Nephron progenitor cell (in vitro differentiated cells): ENCODE data around the gene GPC5.

Experiments
- DNase-seq: peaks from one replicate; pipeline ENCODE4 v3.0.0; 2021
- H3K27ac Mint-ChIP-seq: 2 replicates; pipeline ENCODE4 v1.8.0; 2021; ENCODE audit warnings: mild to moderate bottlenecking, moderate library complexity, mixed read lengths
- H3K27me3 Mint-ChIP-seq: 2 replicates; pipeline ENCODE4 v1.8.0; 2021; ENCODE audit warnings: mild to moderate bottlenecking, low read depth, mixed read lengths; ENCODE audit not compliant: poor library complexity
- H3K36me3 Mint-ChIP-seq: 2 replicates; pipeline ENCODE4 v1.8.0; 2021; ENCODE audit warnings: low read depth, mixed read lengths
- H3K4me1 Mint-ChIP-seq: 2 replicates; pipeline ENCODE4 v1.8.0; 2021; ENCODE audit warnings: mixed read lengths
- H3K4me3 Mint-ChIP-seq: 2 replicates; pipeline ENCODE4 v1.8.0; 2021; ENCODE audit warnings: mild to moderate bottlenecking, moderate library complexity, mixed read lengths
- H3K9me3 Mint-ChIP-seq: 2 replicates; pipeline ENCODE4 v1.8.0; 2021; ENCODE audit warnings: mild to moderate bottlenecking, moderate library complexity, mixed read lengths
- TF ChIP-seq, protein P1 (sequence below): fragments of 200-600 bp; sonication (generic); IDR thresholded peaks from 2 replicates; pipeline ENCODE4 v1.5.0; 2021; ENCODE audit warnings: antibody characterized with exemption

GPC5 gene

DNA sequence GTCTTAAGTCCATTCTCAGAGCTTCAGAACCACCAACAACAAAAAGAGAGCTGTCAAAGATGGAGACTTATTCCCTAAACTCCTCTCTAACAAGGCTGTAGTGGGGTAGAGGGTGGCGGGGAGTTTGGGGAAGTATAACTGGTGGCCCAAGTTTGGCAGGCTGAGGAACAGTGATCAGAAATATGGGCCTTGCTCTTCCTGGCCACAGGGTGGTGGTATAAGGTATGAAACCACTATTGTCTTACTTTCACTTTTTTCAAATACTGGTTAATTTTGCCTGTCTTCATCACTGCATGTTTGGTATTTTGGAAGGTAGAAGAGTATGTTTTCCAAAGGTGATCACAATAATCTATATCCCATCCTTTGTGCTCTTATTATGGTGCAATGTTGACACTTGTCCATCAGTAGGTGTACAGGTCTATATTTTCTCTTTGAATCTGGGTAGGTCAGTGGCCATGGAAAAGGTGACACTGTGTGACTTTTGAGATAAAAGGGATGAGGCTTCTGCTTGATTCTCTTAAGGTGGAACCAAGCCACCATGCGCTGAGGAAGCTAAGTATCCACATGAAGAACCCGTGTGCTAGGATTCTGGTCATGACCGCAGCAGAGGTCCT is 23.2 kb upstream of the GPC5 start:
- Mint-ChIP-seq H3K4me1 (peaks cover 5% of the 10 kb centered on the region), H3K36me3 (no peaks in the 10 kb centered on the region), H3K27ac (no peak overlapping the region), H3K9me3 (no peaks in the 10 kb centered on the region), H3K27me3 (no peaks in the 10 kb centered on the region), H3K4me3 (no peak overlapping the region)
- TF ChIP-seq, protein P1, sequence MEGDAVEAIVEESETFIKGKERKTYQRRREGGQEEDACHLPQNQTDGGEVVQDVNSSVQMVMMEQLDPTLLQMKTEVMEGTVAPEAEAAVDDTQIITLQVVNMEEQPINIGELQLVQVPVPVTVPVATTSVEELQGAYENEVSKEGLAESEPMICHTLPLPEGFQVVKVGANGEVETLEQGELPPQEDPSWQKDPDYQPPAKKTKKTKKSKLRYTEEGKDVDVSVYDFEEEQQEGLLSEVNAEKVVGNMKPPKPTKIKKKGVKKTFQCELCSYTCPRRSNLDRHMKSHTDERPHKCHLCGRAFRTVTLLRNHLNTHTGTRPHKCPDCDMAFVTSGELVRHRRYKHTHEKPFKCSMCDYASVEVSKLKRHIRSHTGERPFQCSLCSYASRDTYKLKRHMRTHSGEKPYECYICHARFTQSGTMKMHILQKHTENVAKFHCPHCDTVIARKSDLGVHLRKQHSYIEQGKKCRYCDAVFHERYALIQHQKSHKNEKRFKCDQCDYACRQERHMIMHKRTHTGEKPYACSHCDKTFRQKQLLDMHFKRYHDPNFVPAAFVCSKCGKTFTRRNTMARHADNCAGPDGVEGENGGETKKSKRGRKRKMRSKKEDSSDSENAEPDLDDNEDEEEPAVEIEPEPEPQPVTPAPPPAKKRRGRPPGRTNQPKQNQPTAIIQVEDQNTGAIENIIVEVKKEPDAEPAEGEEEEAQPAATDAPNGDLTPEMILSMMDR = peak; percentile 45
- DNase-seq = peak; percentile 6

DNA sequence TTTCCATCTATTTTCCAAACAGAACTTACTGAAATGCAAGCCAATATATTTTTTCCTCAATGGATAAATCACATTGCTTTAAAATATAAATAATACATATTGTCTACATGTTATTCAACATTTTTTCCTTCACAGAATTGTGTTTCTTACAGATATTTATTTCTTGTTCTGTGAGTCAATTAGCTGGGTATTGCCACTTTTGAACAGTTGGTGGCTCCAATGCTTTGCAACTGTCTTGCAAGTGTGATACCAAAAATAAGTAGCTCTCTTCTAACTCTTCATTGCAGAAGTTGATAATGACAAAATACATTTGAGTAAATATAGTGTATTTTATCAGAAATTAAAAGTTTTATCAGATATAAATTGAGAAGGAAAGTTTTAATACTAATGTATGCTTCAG is 17.1 kb upstream of the GPC5 start:
- peaks cover 5% of the 10 kb centered on the region for H3K27me3 Mint-ChIP-seq

DNA sequence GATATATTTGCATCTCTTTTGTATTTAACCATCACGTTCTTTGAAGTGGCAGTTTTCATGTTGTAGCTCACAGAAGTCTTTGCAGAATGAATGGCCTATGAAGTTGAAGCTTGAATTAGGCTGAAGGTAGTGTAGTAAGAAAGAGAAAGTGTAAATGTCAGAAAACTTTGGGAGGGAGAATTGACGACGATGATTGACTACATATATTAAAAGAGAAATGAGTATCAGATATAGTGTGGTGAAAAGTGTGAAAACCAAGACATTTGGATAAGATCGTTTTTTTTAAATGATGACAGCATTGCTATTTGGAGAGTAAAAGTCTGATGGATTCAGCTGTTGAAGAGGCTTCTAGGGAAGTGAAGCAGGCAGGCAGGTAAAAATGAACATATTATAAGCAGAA is 14.6 kb upstream of the GPC5 start:
- no peak overlapping the region for H3K4me3 Mint-ChIP-seq
- H3K27me3 Mint-ChIP-seq = peaks cover 5% of the 10 kb centered on the region
- H3K27ac Mint-ChIP-seq = no peak overlapping the region
- no peak for DNase-seq
- H3K36me3 Mint-ChIP-seq = no peaks in the 10 kb centered on the region
- no peaks in the 10 kb centered on the region for H3K9me3 Mint-ChIP-seq
- H3K4me1 Mint-ChIP-seq = no peaks in the 10 kb centered on the region
- TF ChIP-seq, protein P1 = no peak

More for the DNA sequence above, 17.1 kb upstream of the GPC5 start:
- Mint-ChIP-seq H3K4me1 (no peaks in the 10 kb centered on the region), H3K27ac (no peak overlapping the region), H3K4me3 (no peak overlapping the region), H3K9me3 (no peaks in the 10 kb centered on the region), H3K36me3 (no peaks in the 10 kb centered on the region)
- DNase-seq = no peak
- TF ChIP-seq, protein P1 = peak; percentile 49

DNA sequence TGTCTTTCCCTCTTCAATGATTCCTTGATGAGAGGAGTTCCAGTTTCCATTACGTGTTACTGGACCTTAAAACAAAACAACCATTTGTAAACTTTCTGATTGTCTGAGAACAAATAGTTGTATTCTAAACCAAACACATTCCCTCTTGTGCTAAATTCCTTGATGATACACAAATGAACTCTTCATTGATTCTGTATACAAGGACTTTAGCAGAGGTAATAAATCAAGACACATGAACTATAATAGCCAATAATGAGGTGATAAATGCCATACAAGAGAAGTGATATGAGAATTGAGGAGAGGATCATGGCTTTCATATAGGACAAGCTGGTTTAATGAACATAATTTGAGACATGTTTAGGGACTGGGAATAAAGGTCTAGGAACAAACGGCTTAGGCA is 13.5 kb upstream of the GPC5 start:
- no peak for DNase-seq
- peaks cover 5% of the 10 kb centered on the region for H3K27me3 Mint-ChIP-seq
- H3K9me3 Mint-ChIP-seq = no peaks in the 10 kb centered on the region
- TF ChIP-seq, protein P1 = no peak
- H3K4me3 Mint-ChIP-seq = no peak overlapping the region
- no peaks in the 10 kb centered on the region for H3K36me3 Mint-ChIP-seq
- H3K4me1 Mint-ChIP-seq = no peaks in the 10 kb centered on the region
- no peak overlapping the region for H3K27ac Mint-ChIP-seq

DNA sequence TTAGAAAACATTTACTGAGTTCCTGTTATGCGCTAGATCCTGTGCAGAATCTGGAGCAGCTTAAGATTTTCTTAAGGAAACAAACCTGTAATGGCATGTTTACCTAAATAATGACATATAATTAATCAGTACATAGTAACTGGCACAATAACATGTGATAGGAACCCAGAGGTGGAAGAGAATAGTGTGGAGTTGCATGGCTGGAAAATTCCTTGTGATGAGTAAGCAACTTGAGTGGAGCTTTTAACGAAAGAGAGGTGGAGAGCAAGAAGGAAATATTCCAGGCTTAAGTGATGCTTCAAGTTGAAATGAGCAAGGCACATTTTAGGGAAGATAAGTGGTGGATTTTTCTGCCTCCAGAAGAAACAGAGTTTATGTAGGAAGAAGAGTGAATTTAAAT is 9.2 kb upstream of the GPC5 start:
- no peak overlapping the region for H3K27ac Mint-ChIP-seq
- DNase-seq = no peak
- no peak overlapping the region for H3K4me3 Mint-ChIP-seq
- TF ChIP-seq, protein P1 = no peak
- H3K36me3 Mint-ChIP-seq = no peaks in the 10 kb centered on the region
- no peaks in the 10 kb centered on the region for H3K4me1 Mint-ChIP-seq
- peaks cover 10% of the 10 kb centered on the region for H3K27me3 Mint-ChIP-seq
- H3K9me3 Mint-ChIP-seq = no peaks in the 10 kb centered on the region

DNA sequence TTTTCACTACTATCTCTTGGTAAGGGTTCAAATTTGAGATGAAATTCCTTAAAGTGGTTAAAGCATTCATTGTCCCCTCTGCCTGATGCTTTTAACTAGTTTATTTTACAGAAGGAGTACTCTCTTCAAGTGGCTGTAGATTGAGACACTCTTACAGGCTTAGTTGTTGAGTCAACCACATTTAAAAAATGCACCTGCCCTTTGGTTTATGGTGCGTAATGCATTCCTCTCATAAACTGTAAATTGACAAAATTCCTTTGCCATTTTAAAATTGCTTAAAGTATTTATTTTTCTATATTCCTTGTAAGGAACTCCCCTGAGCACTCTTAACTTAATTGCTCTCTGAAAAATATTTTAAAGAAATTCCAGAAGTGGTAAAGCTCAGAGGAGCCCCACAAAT is 826 bp upstream of the GPC5 start:
- H3K27me3 Mint-ChIP-seq = peaks cover 81% of the 10 kb centered on the region
- no peaks in the 10 kb centered on the region for H3K9me3 Mint-ChIP-seq
- no peaks in the 10 kb centered on the region for H3K36me3 Mint-ChIP-seq
- H3K4me3 Mint-ChIP-seq = no peak overlapping the region
- DNase-seq = no peak
- no peak overlapping the region for H3K27ac Mint-ChIP-seq
- TF ChIP-seq, protein P1 = no peak
- H3K4me1 Mint-ChIP-seq = peaks cover 31% of the 10 kb centered on the region
